Occipital lobe (tissue), 3 donors: ENCODE results near the gene ADSS1. TPM values are rescaled to one million over a fixed set of nuclear protein-coding genes. Genes with fewer than 3 reads are reported as not detected.

ENCODE experiments used
- DNase-seq: peaks from one replicate; lab custom pipeline; 2025; lab: John Stamatoyannopoulos, UW
- small RNA-seq: library from RNA; depleted of rRNA; stranded (forward); fragments of <200 nt; gene quantifications from one replicate; pipeline ENCODE3, GENCODE V24; 2014
- total RNA-seq: library from RNA; depleted of rRNA; stranded (reverse); fragments of >200 nt; gene quantifications from one replicate; pipeline ENCODE4 v1.2.3, GENCODE V29; 2014

ADSS1 gene
- total RNA-seq, 1 donor from 2014 or later: 4.8 TPM

DNA sequence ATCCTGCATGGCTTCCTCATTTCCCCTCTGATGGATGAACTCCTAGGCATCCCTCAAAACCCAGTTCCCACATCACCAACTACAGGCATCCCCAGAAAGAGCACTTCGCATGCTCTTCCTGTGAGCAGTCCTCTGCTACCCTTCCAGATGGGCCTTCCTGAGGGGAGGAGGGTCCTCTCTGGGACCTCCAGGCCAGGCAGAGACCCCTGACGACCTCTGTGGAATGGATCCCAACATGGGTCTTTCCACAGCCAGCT lies 69.6 kb downstream of the ADSS1 start:
- no peak for DNase-seq

DNA sequence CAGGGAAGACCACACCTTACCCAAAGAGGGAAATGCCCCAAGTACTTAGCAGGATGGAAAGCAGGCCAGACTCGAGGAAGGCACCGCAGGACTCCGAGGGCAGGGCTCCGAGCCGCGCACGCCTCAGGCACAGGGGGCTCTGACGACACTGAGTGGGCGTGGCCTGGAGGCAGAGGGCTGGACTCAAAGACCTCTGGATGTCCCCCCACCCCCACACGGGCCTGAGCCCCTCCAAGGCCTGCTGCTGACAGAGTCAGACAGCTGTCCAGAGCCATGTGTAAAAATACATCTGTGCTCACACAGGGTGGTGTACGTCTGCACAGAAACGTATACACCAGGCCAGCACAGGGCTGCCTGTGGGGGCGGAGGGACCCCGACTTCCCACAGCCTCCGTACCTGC lies 70.1 kb downstream of the ADSS1 start:
- no peak for DNase-seq

DNA sequence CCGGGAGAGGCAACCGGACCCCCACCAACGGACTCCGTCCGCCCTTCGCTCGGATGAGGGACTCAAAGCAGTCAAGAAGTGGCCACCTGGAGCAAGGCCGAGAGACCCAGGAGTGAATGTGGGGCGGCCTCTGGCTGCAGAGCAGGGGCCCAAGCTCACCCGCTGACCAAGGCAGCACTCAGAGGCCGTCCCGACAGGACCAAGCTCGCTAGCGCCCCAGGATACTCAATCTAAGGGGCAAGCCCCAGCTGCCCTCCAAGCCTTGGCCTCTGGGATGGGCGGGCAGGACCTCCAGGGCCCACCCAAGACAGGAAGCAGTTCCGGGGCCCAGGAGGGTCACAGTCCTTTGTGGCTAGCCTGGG lies 70.6 kb downstream of the ADSS1 start:
- no peak for DNase-seq

DNA sequence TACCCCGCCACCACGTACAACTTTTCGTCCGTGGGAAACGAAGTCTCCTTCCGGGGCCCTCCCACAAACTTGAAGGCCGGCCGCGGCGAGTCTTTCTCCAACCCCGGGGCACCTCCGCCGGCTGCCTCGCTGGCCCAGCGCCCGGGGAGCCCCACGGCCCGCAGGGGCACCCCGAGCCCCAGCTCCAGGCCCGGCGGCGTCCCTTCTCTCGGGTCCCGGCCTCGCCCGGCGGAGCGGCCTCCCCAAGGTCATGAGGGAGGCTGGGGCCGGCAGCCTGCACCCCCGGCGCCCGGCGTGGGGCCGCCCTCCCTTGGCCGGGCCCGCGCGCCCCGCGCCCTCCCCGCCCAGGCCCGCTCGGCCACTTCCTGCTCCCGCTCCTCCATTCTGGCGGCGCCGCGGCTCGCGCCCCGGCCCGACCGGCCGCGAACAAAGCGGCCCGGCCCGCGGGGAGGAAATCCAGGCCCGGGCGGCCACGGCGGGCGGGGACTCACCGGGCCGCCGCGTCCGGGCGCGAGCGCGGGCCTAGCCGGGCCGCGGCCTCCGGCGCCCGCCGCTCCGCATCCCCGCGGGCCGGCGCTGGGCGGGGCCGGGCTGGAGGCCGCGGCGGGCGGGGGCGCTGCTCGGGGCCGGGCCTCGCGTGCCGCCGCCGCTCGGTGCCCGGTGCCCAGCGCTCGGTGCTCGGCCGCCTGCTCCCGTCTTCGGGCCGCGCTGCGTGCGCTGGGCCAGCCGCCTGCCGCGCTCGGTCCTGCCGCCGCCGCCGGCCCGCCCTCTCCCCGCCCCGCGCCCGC lies 71.2 kb downstream of the ADSS1 start, which contains the start of gene AKT1:
AKT1 (minus strand) TSS at position 756 of the 788 bp plus-strand sequence. CDS start 3,105 bp downstream, outside the sequence.
- DNase-seq: no peak

DNA sequence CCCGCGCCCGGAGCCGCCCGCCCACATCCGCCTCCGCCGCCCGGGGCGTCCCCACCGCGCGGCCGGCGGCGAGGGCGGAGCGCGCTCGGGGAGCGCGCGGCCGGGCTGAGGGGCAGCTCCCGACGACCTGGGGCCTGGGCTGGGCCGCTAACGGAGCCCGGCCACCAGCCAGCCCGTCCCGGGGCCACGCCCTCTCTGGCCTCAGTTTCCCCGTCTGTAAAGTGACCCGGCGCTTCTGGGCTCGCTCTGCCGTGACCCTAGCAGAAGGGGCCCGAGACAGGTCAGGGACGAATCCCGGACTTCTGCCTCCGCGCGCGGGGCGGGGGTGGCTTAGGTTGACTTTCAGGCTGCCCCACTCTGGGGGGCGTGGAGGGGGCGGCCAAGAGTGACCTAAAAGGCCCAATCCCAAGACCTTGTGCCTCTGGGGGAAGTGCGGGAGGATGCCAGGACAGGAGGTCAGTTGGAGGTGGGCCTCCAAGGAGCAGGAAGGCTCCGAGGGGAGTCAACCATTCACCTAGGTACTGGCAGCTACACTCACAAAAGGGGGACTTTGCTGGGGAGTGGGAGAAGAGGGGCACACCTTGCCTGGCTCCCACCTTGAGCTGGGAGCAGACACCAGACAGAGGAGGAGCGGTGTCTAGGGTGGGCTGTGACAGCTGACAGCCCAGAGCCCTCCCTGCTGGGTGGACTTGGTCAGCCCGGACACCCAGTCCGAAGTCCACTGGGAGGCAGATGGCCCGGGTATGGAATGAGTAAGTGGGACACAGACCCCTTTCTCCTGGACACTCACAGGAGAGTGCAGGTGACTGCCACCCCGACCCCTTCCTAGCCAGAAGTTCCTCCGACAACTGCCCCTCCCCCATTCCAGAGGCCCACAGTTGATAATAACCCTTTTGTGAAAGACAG lies 72.0 kb downstream of the ADSS1 start:
- peak; percentile 51 for DNase-seq

DNA sequence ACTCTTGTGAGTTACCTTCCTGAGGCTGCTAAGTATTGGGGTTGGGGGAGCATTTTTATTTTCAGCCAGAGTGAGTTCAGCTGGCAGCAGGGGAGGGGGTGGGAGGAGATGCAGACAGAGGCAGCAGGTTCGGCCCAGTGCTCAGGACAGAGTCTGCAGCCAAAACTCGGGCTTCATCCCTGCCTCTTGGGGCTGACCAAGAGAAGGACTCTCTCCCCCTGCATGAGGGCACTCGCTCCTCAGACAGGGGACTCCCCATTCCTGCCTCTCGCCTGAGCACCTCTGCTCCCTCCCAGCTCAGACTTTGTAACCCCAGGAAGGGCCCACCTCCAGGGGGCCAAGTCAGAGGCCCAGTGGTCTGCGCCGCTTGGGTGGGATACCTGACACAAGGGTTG lies 72.7 kb downstream of the ADSS1 start:
- DNase-seq: no peak

Small RNAs within 50 kb of the gene (small RNA-seq; reads per million reads assigned to genes)
- gene MIR4710: not detected

Other genes starting within 250 kb of the ADSS1 start
- gene C14orf180, start 144.5 kb upstream of the ADSS1 start, total RNA-seq: not detected
- 29.2 TPM for gene TMEM179, start 119.5 kb upstream of the ADSS1 start, total RNA-seq
- 8.4 TPM for gene INF2, start 34.6 kb upstream of the ADSS1 start, total RNA-seq
- gene SIVA1, start 28.9 kb downstream of the ADSS1 start, total RNA-seq: 21.2 TPM
- gene AKT1, start 71.5 kb downstream of the ADSS1 start, total RNA-seq: 102 TPM
- 0.94 TPM for gene ZBTB42, start 76.9 kb downstream of the ADSS1 start, total RNA-seq
- gene CEP170B, start 141.0 kb downstream of the ADSS1 start, total RNA-seq: 22.8 TPM
- 5.8 TPM for gene PLD4, start 200.7 kb downstream of the ADSS1 start, total RNA-seq